ENCODE measurements around the gene PDGFRB.
A peak's percentile ranks its signal among the peaks of the same experiment; 100 is the strongest.

The PDGFRB gene

GRCh38 chr5:150176745-150177477 is 21.3 kb upstream of the PDGFRB start:
- Histone ChIP-seq H2AFZ (no peak overlapping the region), H3K9ac (no peak overlapping the region), H3K9me3 (ENCODE audit: control insufficient read depth, low read length) (no peaks in the 10 kb centered on the region), H3K36me3 (ENCODE audit: control insufficient read depth, insufficient read depth, low read length) (no peaks in the 10 kb centered on the region), H3K27me3 (ENCODE audit: control insufficient read depth, insufficient read depth, low read length) (no peaks in the 10 kb centered on the region), H3K27ac (no peak overlapping the region), H3K4me3 (ENCODE audit: low read depth, low read length) (no peak overlapping the region), H3K4me2 (ENCODE audit: low read length) (no peak overlapping the region), H3K4me1 (no peaks in the 10 kb centered on the region), H3K79me2 (no peaks in the 10 kb centered on the region)
- TF ChIP-seq CTCF (IDR thresholded peaks at IDR 0.05), result no peak

- Histone ChIP-seq H3K36me3 (ENCODE audit: control insufficient read depth, insufficient read depth, low read length) (no peaks in the 10 kb centered on the region), H3K4me2 (ENCODE audit: low read length) (no peak overlapping the region), H3K79me2 (no peaks in the 10 kb centered on the region), H3K27ac (no peak overlapping the region), H3K9me3 (ENCODE audit: control insufficient read depth, low read length) (no peaks in the 10 kb centered on the region), H3K27me3 (ENCODE audit: control insufficient read depth, insufficient read depth, low read length) (no peaks in the 10 kb centered on the region), H3K4me3 (ENCODE audit: low read depth, low read length) (no peak overlapping the region), H3K9ac (no peak overlapping the region), H3K4me1 (no peaks in the 10 kb centered on the region), H2AFZ (no peak overlapping the region)
- peak; percentile 10 for TF ChIP-seq CTCF (IDR thresholded peaks at IDR 0.05)
Observed at GRCh38 chr5:150175536-150175935, 19.9 kb upstream of the PDGFRB start.

- Histone ChIP-seq H3K36me3 (ENCODE audit: control insufficient read depth, insufficient read depth, low read length) (no peaks in the 10 kb centered on the region), H3K9ac (no peak overlapping the region), H3K4me1 (no peaks in the 10 kb centered on the region), H2AFZ (no peak overlapping the region), H3K9me3 (ENCODE audit: control insufficient read depth, low read length) (no peaks in the 10 kb centered on the region), H3K4me2 (ENCODE audit: low read length) (no peak overlapping the region), H3K27ac (no peak overlapping the region), H3K4me3 (ENCODE audit: low read depth, low read length) (no peak overlapping the region), H3K27me3 (ENCODE audit: control insufficient read depth, insufficient read depth, low read length) (no peaks in the 10 kb centered on the region), H3K79me2 (no peaks in the 10 kb centered on the region)
- TF ChIP-seq CTCF (IDR thresholded peaks at IDR 0.05), result no peak
Observed at GRCh38 chr5:150175076-150175475, 19.4 kb upstream of the PDGFRB start.

- Histone ChIP-seq H3K4me3 (ENCODE audit: low read depth, low read length) (no peak overlapping the region), H2AFZ (no peak overlapping the region), H3K4me1 (no peaks in the 10 kb centered on the region), H3K79me2 (no peaks in the 10 kb centered on the region), H3K36me3 (ENCODE audit: control insufficient read depth, insufficient read depth, low read length) (no peaks in the 10 kb centered on the region), H3K9ac (no peak overlapping the region), H3K4me2 (ENCODE audit: low read length) (no peak overlapping the region), H3K27ac (no peak overlapping the region), H3K9me3 (ENCODE audit: control insufficient read depth, low read length) (no peaks in the 10 kb centered on the region), H3K27me3 (ENCODE audit: control insufficient read depth, insufficient read depth, low read length) (no peaks in the 10 kb centered on the region)
- TF ChIP-seq CTCF (IDR thresholded peaks at IDR 0.05), result no peak
Observed at GRCh38 chr5:150174285-150174684, 18.6 kb upstream of the PDGFRB start.

- TF ChIP-seq CTCF (IDR thresholded peaks at IDR 0.05), result no peak
- no peak overlapping the region for H3K27ac ChIP-seq
- no peak overlapping the region for H3K4me3 ChIP-seq (ENCODE audit: low read depth, low read length)
- H3K9me3 ChIP-seq (ENCODE audit: control insufficient read depth, low read length), result no peaks in the 10 kb centered on the region
- no peaks in the 10 kb centered on the region for H3K4me1 ChIP-seq
- H3K4me2 ChIP-seq (ENCODE audit: low read length), result no peak overlapping the region
- no peaks in the 10 kb centered on the region for H3K36me3 ChIP-seq (ENCODE audit: control insufficient read depth, insufficient read depth, low read length)
- H3K9ac ChIP-seq, result no peak overlapping the region
- H3K79me2 ChIP-seq, result no peaks in the 10 kb centered on the region
- no peaks in the 10 kb centered on the region for H3K27me3 ChIP-seq (ENCODE audit: control insufficient read depth, insufficient read depth, low read length)
- no peak overlapping the region for H2AFZ ChIP-seq
Observed at GRCh38 chr5:150173161-150173560, 17.5 kb upstream of the PDGFRB start.

Data from parathyroid adenoma (tissue), 2 donors.